ENCODE results near the gene INPP5F. TPM values are rescaled to one million over a fixed set of nuclear protein-coding genes. Genes with fewer than 3 reads are reported as not detected.

INPP5F gene
- polyA plus RNA-seq, 1 of the 3 experiments (the other 2 are of a cell fraction) = 7.8 TPM

DNA sequence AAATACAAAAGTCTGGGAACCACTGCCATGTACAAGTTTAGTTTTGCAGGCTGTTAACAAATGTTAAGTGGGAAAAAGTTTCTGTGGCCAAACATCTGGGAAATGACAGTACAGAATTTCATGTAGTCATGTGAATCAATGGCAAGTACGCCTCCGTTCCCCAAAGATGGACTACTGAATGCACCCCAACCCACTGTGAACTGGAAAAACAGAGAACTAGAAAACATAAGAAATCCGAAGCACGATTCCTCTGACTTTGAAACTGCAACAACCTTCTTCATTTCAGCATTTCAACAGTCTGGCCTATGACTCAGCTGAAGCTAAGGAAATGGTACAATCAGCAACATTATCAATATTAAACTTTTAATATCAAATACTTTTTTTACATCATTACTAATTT, 105.0 kb downstream of the INPP5F start:
- Histone ChIP-seq H3K9me3 (no peaks in the 10 kb centered on the region), H3K4me2 (no peak overlapping the region), H3K4me3 (ENCODE audit: low read depth in 2 of 2, low read length in 1 of 2) (no peak overlapping the region), H3K27ac (ENCODE audit: low read depth in 2 of 2, low read length in 1 of 2) (no peak overlapping the region), H3K36me3 (replicated peaks in 1 of 2; ENCODE audit: control insufficient read depth in 1 of 2, insufficient read depth in 2 of 2, low read length in 1 of 2) (peaks cover 90 to 95% of the 10 kb centered on the region in 2 experiments), H3F3A (replicated peaks; ENCODE audit: insufficient read depth) (peaks cover 18% of the 10 kb centered on the region), H3K4me1 (ENCODE audit: control insufficient read depth in 1 of 2, insufficient read depth in 2 of 2, low read depth in 1 of 2, low read length in 1 of 2) (no peaks in the 10 kb centered on the region), H3K27me3 (ENCODE audit: insufficient read depth) (no peaks in the 10 kb centered on the region), H4K20me1 (ENCODE audit: insufficient read depth) (no peaks in the 10 kb centered on the region), H3K9ac (no peak overlapping the region), H2AFZ (ENCODE audit: low read depth) (no peak overlapping the region), H3K9me2 (no peaks in the 10 kb centered on the region), H3K79me2 (ENCODE audit: insufficient read depth) (peaks cover 6% of the 10 kb centered on the region; the same call in 1 of the 2 replicates)
- DNase-seq = no peak
- WGBS (ENCODE audit: low lambda C conversion rate) = 100% methylated on average over 4 of the region's 4 CpGs
- POLR2A ChIA-PET = interaction anchor here (0.6 kb wide), 1 partner anchor 23 kb away, joined by 6 read pairs; no protein-coding TSS in a partner anchor
- TF ChIP-seq NRF1 (IDR thresholded peaks at IDR 0.05; ENCODE audit: low read depth, low read length) = no peak
- no peak for TF ChIP-seq POLR2AphosphoS5 (IDR thresholded peaks at IDR 0.05; ENCODE audit: low read depth, low read length)
- no peak for TF ChIP-seq ELF1 (IDR thresholded peaks at IDR 0.05)
- no peak for TF ChIP-seq MXI1 (IDR thresholded peaks at IDR 0.05; ENCODE audit: low read depth, low read length)
- TF ChIP-seq FOXM1 (IDR thresholded peaks at IDR 0.05; ENCODE audit: low read depth) = no peak
- TF ChIP-seq FOSL2 (IDR thresholded peaks at IDR 0.05; ENCODE audit: borderline replicate concordance, low read depth) = no peak
- TF ChIP-seq RFX5 (IDR thresholded peaks at IDR 0.05; ENCODE audit: low read length) = no peak
- no peak for TF ChIP-seq RAD21 (IDR thresholded peaks at IDR 0.05; ENCODE audit: low read length)
- TF ChIP-seq, protein P1, sequence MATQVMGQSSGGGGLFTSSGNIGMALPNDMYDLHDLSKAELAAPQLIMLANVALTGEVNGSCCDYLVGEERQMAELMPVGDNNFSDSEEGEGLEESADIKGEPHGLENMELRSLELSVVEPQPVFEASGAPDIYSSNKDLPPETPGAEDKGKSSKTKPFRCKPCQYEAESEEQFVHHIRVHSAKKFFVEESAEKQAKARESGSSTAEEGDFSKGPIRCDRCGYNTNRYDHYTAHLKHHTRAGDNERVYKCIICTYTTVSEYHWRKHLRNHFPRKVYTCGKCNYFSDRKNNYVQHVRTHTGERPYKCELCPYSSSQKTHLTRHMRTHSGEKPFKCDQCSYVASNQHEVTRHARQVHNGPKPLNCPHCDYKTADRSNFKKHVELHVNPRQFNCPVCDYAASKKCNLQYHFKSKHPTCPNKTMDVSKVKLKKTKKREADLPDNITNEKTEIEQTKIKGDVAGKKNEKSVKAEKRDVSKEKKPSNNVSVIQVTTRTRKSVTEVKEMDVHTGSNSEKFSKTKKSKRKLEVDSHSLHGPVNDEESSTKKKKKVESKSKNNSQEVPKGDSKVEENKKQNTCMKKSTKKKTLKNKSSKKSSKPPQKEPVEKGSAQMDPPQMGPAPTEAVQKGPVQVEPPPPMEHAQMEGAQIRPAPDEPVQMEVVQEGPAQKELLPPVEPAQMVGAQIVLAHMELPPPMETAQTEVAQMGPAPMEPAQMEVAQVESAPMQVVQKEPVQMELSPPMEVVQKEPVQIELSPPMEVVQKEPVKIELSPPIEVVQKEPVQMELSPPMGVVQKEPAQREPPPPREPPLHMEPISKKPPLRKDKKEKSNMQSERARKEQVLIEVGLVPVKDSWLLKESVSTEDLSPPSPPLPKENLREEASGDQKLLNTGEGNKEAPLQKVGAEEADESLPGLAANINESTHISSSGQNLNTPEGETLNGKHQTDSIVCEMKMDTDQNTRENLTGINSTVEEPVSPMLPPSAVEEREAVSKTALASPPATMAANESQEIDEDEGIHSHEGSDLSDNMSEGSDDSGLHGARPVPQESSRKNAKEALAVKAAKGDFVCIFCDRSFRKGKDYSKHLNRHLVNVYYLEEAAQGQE (IDR thresholded peaks at IDR 0.05; ENCODE audit: low read depth, low read length) = no peak
- no peak for TF ChIP-seq EZH2phosphoT487 (IDR thresholded peaks at IDR 0.05; ENCODE audit: borderline replicate concordance, low read depth)
- TF ChIP-seq SIN3A (IDR thresholded peaks at IDR 0.05; ENCODE audit: borderline replicate concordance, low read depth, low read length) = no peak
- no peak for TF ChIP-seq YY1 (IDR thresholded peaks at IDR 0.05; ENCODE audit: low read depth)
- no peak for TF ChIP-seq MEF2A (IDR thresholded peaks at IDR 0.05; ENCODE audit: borderline replicate concordance, low read depth)
- TF ChIP-seq EP300 (IDR thresholded peaks at IDR 0.05; ENCODE audit: borderline replicate concordance in 1 of 2, low read depth in 1 of 2, low read length in 1 of 2) = no peak
- TF ChIP-seq GABPA (IDR thresholded peaks at IDR 0.05; ENCODE audit: low read depth) = no peak
- no peak for TF ChIP-seq SMC3 (IDR thresholded peaks at IDR 0.05; ENCODE audit: low read depth, low read length)
- no peak for TF ChIP-seq GATA2 (CRISPR knock-in tag; IDR thresholded peaks at IDR 0.05)
- TF ChIP-seq, protein P2, sequence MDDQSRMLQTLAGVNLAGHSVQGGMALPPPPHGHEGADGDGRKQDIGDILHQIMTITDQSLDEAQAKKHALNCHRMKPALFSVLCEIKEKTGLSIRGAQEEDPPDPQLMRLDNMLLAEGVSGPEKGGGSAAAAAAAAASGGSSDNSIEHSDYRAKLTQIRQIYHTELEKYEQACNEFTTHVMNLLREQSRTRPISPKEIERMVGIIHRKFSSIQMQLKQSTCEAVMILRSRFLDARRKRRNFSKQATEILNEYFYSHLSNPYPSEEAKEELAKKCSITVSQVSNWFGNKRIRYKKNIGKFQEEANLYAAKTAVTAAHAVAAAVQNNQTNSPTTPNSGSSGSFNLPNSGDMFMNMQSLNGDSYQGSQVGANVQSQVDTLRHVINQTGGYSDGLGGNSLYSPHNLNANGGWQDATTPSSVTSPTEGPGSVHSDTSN (IDR thresholded peaks at IDR 0.05) = no peak
- CTCF ChIA-PET = interaction anchor here (3.1 to 3.9 kb wide), 2 partner anchors 28 to 80 kb away, joined by 11 to 15 read pairs; no protein-coding TSS in a partner anchor

Data from SK-N-SH (cell line).